GM18526 (cell line): ENCODE data around the gene FAM3D.

Experiments used
- POLR2A ChIP-seq: IDR thresholded peaks from 3 replicates; pipeline ENCODE4 v1.6.1; 2011; ENCODE audit not compliant: insufficient read length; ENCODE audit errors: extremely low read depth

Gene FAM3D

GRCh38 chr3:58664611-58665010 is 2.0 kb downstream of the FAM3D start:
- TF ChIP-seq POLR2A, result no peak

GRCh38 chr3:58661836-58662420 is 4.6 kb downstream of the FAM3D start:
- TF ChIP-seq POLR2A, result no peak

- no peak for TF ChIP-seq POLR2A
These were observed 5.6 kb downstream of the FAM3D start for GRCh38 chr3:58660998-58661397.

GRCh38 chr3:58659051-58659675 is 7.4 kb downstream of the FAM3D start:
- TF ChIP-seq POLR2A, result no peak

GRCh38 chr3:58658508-58658907 is 8.1 kb downstream of the FAM3D start:
- no peak for TF ChIP-seq POLR2A

GRCh38 chr3:58657571-58658141 is 8.9 kb downstream of the FAM3D start:
- TF ChIP-seq POLR2A, result no peak

- no peak for TF ChIP-seq POLR2A
These were observed 9.5 kb downstream of the FAM3D start for GRCh38 chr3:58657036-58657520.

- no peak for TF ChIP-seq POLR2A
These were observed 9.9 kb downstream of the FAM3D start for GRCh38 chr3:58656631-58657030.

- no peak for TF ChIP-seq POLR2A
These were observed 12.1 kb downstream of the FAM3D start for GRCh38 chr3:58654466-58654865.

GRCh38 chr3:58652624-58653023 is 13.9 kb downstream of the FAM3D start:
- TF ChIP-seq POLR2A, result no peak

- TF ChIP-seq POLR2A, result no peak
These were observed 15.3 kb downstream of the FAM3D start for GRCh38 chr3:58651276-58651675.

GRCh38 chr3:58647381-58648141 is 19.0 kb downstream of the FAM3D start:
- TF ChIP-seq POLR2A, result no peak

GRCh38 chr3:58646503-58646902 is 20.1 kb downstream of the FAM3D start:
- TF ChIP-seq POLR2A, result no peak

GRCh38 chr3:58645726-58646125 is 20.8 kb downstream of the FAM3D start:
- TF ChIP-seq POLR2A, result no peak

- no peak for TF ChIP-seq POLR2A
These were observed 23.7 kb downstream of the FAM3D start for GRCh38 chr3:58642846-58643245.
